ENCODE measurements around the gene AQP2.

AQP2 gene

DNA sequence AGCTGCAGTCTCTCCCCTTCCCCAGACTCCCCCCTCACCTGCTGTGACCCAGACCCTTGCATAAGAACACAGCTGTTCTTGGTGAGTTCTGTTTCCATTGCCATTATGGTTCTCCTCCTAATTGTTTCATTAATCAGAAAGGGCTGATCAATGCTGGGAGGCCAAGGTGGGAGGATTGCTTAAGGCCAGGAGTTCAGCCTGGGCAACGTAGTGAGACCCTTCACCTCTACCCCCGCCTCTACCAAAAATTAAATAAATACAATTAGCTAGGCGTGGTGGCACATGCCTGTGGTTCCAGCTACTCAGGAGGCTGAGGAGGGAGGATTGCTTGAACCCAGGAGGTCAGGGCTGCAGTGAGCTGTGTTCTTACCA is 29.6 kb upstream of the AQP2 start:
- in situ Hi-C loops (cut with MboI; ENCODE audit: low pct_unique_long_range_greater_than_20kb, low sequenced_read_pairs, unreplicated experiment) = no loop called here
- DNase-seq (ENCODE audit: low spot score) = no peak
- TF ChIP-seq, protein P1, sequence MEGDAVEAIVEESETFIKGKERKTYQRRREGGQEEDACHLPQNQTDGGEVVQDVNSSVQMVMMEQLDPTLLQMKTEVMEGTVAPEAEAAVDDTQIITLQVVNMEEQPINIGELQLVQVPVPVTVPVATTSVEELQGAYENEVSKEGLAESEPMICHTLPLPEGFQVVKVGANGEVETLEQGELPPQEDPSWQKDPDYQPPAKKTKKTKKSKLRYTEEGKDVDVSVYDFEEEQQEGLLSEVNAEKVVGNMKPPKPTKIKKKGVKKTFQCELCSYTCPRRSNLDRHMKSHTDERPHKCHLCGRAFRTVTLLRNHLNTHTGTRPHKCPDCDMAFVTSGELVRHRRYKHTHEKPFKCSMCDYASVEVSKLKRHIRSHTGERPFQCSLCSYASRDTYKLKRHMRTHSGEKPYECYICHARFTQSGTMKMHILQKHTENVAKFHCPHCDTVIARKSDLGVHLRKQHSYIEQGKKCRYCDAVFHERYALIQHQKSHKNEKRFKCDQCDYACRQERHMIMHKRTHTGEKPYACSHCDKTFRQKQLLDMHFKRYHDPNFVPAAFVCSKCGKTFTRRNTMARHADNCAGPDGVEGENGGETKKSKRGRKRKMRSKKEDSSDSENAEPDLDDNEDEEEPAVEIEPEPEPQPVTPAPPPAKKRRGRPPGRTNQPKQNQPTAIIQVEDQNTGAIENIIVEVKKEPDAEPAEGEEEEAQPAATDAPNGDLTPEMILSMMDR (IDR thresholded peaks at IDR 0.05; ENCODE audit: extremely low read depth, insufficient read depth, missing control alignments) = no peak

DNA sequence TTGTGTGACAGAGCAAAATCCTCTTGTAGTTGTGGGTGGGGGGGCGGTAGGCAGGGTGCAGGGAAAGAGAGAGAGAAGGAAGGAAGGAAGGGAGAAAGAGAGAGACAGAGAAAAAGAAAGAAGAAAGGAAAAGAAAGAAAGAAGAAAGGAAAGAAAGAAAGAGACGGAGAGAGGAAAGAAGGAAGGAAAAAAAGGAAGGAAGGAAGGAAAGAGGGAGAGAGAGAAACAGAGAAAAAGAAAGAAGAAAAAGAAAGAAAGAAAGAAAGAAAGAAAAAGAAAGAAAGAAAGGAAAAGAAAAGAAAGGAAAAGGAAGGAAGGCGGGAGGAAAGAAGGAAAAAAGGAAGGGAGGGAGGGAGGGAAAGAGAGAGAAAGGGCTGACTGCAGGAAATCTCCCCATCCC is 29.2 kb upstream of the AQP2 start:
- in situ Hi-C loops (cut with MboI; ENCODE audit: low pct_unique_long_range_greater_than_20kb, low sequenced_read_pairs, unreplicated experiment) = no loop called here
- DNase-seq (ENCODE audit: low spot score) = no peak
- TF ChIP-seq, protein P1 (IDR thresholded peaks at IDR 0.05; ENCODE audit: extremely low read depth, insufficient read depth, missing control alignments) = no peak

DNA sequence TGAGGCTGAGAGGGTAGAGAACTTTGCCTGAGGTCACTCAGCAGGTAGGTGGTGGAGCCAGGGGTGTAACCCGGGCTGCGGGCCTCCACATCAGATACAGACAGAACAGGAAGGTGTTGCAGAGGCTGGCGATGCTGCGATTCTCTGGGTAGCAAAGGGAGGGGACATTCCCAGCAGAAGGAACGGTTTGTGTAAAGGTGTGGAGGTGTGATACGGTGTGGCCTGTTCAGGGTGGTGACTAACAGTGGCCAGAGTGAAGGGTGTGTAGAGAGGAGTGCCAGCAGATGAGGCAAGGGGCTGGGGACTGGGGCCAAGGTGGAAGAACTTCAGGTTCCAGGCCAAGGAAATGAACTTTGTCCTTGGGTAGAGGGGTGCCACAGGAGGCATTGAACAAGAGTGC is 28.6 kb upstream of the AQP2 start:
- TF ChIP-seq, protein P1 (IDR thresholded peaks at IDR 0.05; ENCODE audit: extremely low read depth, insufficient read depth, missing control alignments) = no peak
- no peak for DNase-seq (ENCODE audit: low spot score)
- in situ Hi-C loops (cut with MboI; ENCODE audit: low pct_unique_long_range_greater_than_20kb, low sequenced_read_pairs, unreplicated experiment) = no loop called here

DNA sequence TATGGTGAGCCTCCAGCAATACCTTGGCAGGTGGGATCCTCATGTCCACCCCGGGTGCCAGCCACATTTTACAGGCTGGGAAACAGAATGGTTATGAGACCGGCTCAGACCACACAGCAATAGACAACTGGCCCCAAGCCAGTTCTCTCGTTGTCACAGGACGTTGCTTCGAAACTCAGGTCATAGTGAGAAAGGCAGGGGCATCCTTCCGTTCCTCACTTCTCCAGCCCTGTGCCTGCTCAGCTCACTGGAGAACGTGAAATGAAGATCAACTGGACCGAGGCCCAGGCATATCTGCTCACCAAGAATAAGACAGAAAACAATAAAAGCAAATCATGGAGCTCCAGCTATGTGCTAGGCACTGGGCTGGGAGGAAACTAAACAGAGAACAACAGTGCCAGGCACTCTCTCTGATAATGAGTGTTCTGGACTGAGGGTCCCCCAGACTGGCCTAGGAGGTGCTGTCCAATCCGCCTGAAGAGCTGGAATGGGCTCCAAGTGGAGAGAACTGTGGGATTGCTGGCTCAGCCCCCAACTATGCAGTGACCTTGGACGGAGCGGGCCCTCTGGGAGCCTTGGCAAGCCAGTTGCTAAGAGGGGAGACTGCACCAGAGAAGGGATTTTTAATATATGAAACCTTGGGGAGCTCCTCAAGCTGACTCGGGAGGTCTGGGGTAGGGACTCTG is 28.0 kb upstream of the AQP2 start:
- in situ Hi-C loops (cut with MboI; ENCODE audit: low pct_unique_long_range_greater_than_20kb, low sequenced_read_pairs, unreplicated experiment) = no loop called here
- DNase-seq (ENCODE audit: low spot score) = no peak
- TF ChIP-seq, protein P1 (IDR thresholded peaks at IDR 0.05; ENCODE audit: extremely low read depth, insufficient read depth, missing control alignments) = no peak

DNA sequence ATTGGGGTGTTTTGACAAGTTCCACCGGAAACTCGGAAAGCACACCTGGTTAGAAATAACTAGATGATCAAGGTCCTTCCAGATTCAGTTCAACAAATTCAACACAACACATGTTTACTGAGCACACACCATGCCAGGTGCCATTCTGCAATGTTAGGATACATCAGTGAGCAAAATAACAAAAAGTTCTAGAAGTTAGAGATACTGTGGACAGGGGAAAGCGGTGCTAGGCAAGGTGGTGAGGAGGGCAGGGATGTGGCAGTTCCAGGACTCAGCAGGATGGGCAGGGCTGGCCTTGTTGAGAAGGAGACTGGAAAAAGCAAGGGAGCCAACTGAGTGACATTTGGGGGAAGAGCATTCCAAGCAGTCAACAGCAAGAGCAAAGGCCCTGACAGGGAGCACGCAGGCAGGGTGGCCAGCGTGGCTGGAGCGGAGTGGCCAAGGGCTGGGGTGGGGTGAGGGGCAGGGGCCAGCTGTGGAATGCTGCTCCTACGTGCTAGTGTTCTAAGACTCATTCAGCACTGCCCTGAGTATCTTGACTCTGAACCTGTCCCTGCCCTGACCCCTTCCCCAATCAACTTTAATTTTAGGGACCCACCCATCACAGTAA is 27.4 kb upstream of the AQP2 start:
- in situ Hi-C loops (cut with MboI; ENCODE audit: low pct_unique_long_range_greater_than_20kb, low sequenced_read_pairs, unreplicated experiment) = no loop called here
- TF ChIP-seq, protein P1 (IDR thresholded peaks at IDR 0.05; ENCODE audit: extremely low read depth, insufficient read depth, missing control alignments) = no peak
- no peak for DNase-seq (ENCODE audit: low spot score)

DNA sequence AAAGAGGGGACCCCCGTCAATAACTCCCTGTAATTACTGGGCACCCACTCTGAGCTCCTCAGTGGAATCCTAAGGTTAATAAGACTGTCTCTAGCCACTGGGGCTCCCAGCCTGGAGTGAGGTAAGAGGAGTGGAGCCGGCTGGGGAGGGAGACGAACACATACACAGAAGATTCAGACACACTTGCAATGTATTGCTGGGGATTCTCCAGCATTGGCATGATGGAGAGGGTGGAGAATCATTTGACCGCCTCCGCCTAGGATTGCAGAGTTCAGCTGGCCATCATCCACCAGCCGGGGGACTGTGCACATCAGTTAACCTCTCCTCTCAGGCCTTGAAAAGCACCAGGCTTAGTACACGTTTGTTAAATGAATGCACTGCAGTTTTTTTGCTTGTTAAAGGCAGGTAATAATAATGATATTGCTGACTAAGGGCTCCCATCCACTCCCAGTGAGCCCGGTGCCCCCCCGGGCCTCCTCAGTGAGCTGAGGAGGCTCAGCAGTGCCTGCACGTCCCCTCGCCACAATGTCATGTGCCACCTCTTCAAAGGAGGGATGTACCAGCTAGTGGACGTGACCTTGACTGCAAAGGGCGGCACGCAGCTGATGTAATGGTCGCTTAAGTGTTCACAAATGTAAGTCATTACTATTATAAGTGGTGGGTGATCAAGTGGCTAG is 26.5 kb upstream of the AQP2 start:
- TF ChIP-seq, protein P1 (IDR thresholded peaks at IDR 0.05; ENCODE audit: extremely low read depth, insufficient read depth, missing control alignments) = no peak
- in situ Hi-C loops (cut with MboI; ENCODE audit: low pct_unique_long_range_greater_than_20kb, low sequenced_read_pairs, unreplicated experiment) = no loop called here
- DNase-seq (ENCODE audit: low spot score) = no peak
